B cell (primary cell): ENCODE data around the gene NPR3. TPM values are rescaled to one million over a fixed set of nuclear protein-coding genes. Genes with fewer than 3 reads are reported as not detected.

Source experiments
- ATAC-seq: fragments of 200-7000 bp; cut with Tn5 transposase; one replicate; pipeline ENCODE4 v1.10.0; 2021; ENCODE audit warnings: low read depth, mild to moderate bottlenecking, moderate number of reproducible peaks, moderate library complexity
- CTCF ChIA-PET: fragments of 350-600 bp; sonication (Branson Sonifier 250); formaldehyde crosslinking; loops from one replicate; lab custom pipeline; 2021; ENCODE audit warnings: antibody characterized with exemption, inconsistent platforms; lab: Charles Lee
- POLR2A ChIA-PET: fragments of 350-600 bp; sonication (Branson Sonifier 250); formaldehyde crosslinking; loops from one replicate; lab custom pipeline; 2021; ENCODE audit warnings: antibody characterized with exemption; lab: Charles Lee
- DNase-seq: peaks from one replicate; pipeline ENCODE4 v3.0.0; 2013
- H2AFZ ChIP-seq: 2 replicates; pipeline ENCODE4 v1.6.1; 2012; ENCODE audit warnings: mild to moderate bottlenecking, low read depth, low read length; ENCODE audit not compliant: insufficient read depth, poor library complexity, severe bottlenecking
- H3K27ac ChIP-seq, 2 donors: 1 replicate in 1 of 2; 2 replicates in 1 of 2; pipeline ENCODE4 v1.5.1; 2012 to 2013; ENCODE audit warnings: low read length in 2 of 2, mild to moderate bottlenecking in 2 of 2, moderate library complexity in 1 of 2
- H3K27me3 ChIP-seq, 4 experiments: fragments of 200-600 bp in 1 of 4; sonication (generic) in 1 of 4; replicated peaks in 1 of 4; 1 replicate in 2 of 4; 2 replicates in 2 of 4; pipeline versions ENCODE4 v1.6.1 to v1.7.0; 2013 to 2016; ENCODE audit warnings: low read length in 3 of 4, mild to moderate bottlenecking in 2 of 4, mixed read lengths in 1 of 4, moderate library complexity in 1 of 4; ENCODE audit not compliant: insufficient read depth in 4 of 4, control insufficient read depth in 3 of 4; ENCODE audit errors: control extremely low read depth in 1 of 4
- H3K36me3 ChIP-seq, 2 experiments: replicated peaks in 1 of 2; 1 replicate in 1 of 2; 2 replicates in 1 of 2; pipeline versions ENCODE4 v1.6.1 to v1.7.1; 2013; ENCODE audit warnings: low read length in 1 of 2; ENCODE audit not compliant: insufficient read depth in 2 of 2, control insufficient read depth in 1 of 2; ENCODE audit errors: control extremely low read depth in 1 of 2, extremely low read depth in 1 of 2
- H3K4me1 ChIP-seq, 2 donors: fragments of 200-600 bp in 1 of 2; sonication (generic) in 1 of 2; 1 replicate in 1 of 2; 2 replicates in 1 of 2; pipeline versions ENCODE4 v1.5.1 to v1.6.1; 2013 to 2017; ENCODE audit warnings: low read length in 2 of 2; ENCODE audit not compliant: control insufficient read depth in 2 of 2, insufficient read depth in 2 of 2
- H3K4me2 ChIP-seq: replicated peaks from 2 replicates; pipeline ENCODE3; 2012; ENCODE audit warnings: mild to moderate bottlenecking, low read depth, low read length; ENCODE audit not compliant: poor library complexity, severe bottlenecking
- H3K4me3 ChIP-seq, 5 experiments: fragments of 200-600 bp in 1 of 5; sonication (generic) in 1 of 5; 1 replicate in 3 of 5; 2 replicates in 2 of 5; pipeline versions ENCODE4 v1.5.1 to v1.7.0; 2011 to 2016; ENCODE audit warnings: low read length in 4 of 5, mild to moderate bottlenecking in 4 of 5, low read depth in 2 of 5, control low read depth in 1 of 5, moderate library complexity in 1 of 5; ENCODE audit not compliant: insufficient read depth in 1 of 5; ENCODE audit errors: control extremely low read depth in 1 of 5, extremely low read depth in 1 of 5
- H3K79me2 ChIP-seq: fragments of 200-600 bp; sonication (generic); one replicate; pipeline ENCODE4 v1.6.0; 2016; ENCODE audit warnings: low read length; ENCODE audit not compliant: control insufficient read depth, insufficient read depth
- H3K9ac ChIP-seq: fragments of 200-600 bp; sonication (generic); 2 replicates; pipeline ENCODE4 v1.6.1; 2017; ENCODE audit warnings: mild to moderate bottlenecking, low read length, moderate library complexity
- H3K9me3 ChIP-seq, 3 donors: one replicate each; pipeline versions ENCODE4 v1.6.1 to v1.7.1; 2013; ENCODE audit warnings: low read length in 2 of 3; ENCODE audit not compliant: control insufficient read depth in 2 of 3, insufficient read depth in 1 of 3; ENCODE audit errors: control extremely low read depth in 1 of 3
- H4K20me1 ChIP-seq: 2 replicates; pipeline ENCODE4 v1.6.0; 2012; ENCODE audit warnings: mild to moderate bottlenecking, low read length; ENCODE audit not compliant: insufficient read depth, control insufficient read depth, poor library complexity, severe bottlenecking
- H3K27ac Mint-ChIP-seq: one replicate; pipeline ENCODE4 v1.8.0; 2021; ENCODE audit warnings: mixed read lengths
- H3K27me3 Mint-ChIP-seq: one replicate; pipeline ENCODE4 v1.8.0; 2021; ENCODE audit warnings: mixed read lengths
- H3K4me1 Mint-ChIP-seq: one replicate; pipeline ENCODE4 v1.8.0; 2021; ENCODE audit warnings: mixed read lengths
- H3K4me3 Mint-ChIP-seq: one replicate; pipeline ENCODE4 v1.8.0; 2021; ENCODE audit warnings: mixed read lengths
- H3K9me3 Mint-ChIP-seq: one replicate; pipeline ENCODE4 v1.8.0; 2022; ENCODE audit warnings: mixed read lengths; ENCODE audit not compliant: insufficient read depth
- EZH2 ChIP-seq: IDR thresholded peaks from 2 replicates; pipeline ENCODE4 v1.6.1; 2012; ENCODE audit warnings: borderline replicate concordance, low read depth, mild to moderate bottlenecking, moderate library complexity, low read length; ENCODE audit not compliant: insufficient read depth, poor library complexity, severe bottlenecking
- WGBS: methylation state at CpG from one replicate; pipeline ENCODE4 v1.1.5; 2013; ENCODE audit warnings: missing lambda C conversion rate; ENCODE audit not compliant: insufficient coverage; 5-methylcytosine and 5-hydroxymethylcytosine counted together
- intact Hi-C: fragments of 100-400 bp; cut with micrococcal nuclease; formaldehyde crosslinking; loops from one replicate; pipeline ENCODE4 v1.10.0; 2022
- polyA plus RNA-seq: library from polyadenylated mRNA; depleted of rRNA; stranded (reverse); fragments of >200 nt; gene quantifications from 2 replicates; pipeline ENCODE4 v1.2.3, GENCODE V29; 2012
- total RNA-seq, 2 donors: library from RNA; stranded (reverse); fragments of 120-200 nt in 1 of 2; gene quantifications; 1 replicate in 1 of 2; 2 replicates in 1 of 2; pipeline versions ENCODE4 v1.2.3 to v1.2.4, GENCODE V29; 2013 to 2022
- TF ChIP-seq, protein P1 (sequence below): fragments of 200-600 bp; IDR thresholded peaks from one replicate; pipeline ENCODE4 v1.8.0; 2022; ENCODE audit warnings: antibody characterized with exemption, mild to moderate bottlenecking

The NPR3 gene
- total and polyA plus RNA-seq, 2 donors (not counting 1 experiment from before 2014, with no cell fraction given), result not detected

DNA sequence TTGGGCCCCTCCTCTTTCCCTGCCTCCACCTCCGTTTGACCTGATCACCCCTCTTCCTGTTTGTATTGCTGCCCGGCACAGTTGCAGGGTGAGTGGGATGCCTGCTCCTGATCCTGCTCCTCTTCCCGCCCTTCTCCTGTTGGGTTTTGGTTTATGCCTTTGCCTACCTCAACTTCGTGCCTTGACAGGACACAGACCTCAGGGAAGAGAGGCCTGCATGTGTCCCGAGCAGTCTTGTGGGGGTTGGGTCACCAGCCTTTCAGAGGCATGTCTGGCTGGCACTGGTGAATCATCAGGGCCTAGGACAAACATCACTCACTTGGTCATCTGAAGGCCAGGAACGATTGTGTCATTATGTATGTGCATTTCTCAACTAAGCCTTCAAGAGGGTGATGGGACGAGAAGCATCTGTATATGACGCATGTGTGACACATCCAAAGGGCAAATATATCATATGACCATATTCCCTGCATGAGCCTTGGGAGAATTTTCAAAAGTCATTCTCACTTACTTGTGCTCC, 56.9 kb downstream of the NPR3 start:
- WGBS, result 88% methylated on average over 6 of the region's 8 CpGs

DNA sequence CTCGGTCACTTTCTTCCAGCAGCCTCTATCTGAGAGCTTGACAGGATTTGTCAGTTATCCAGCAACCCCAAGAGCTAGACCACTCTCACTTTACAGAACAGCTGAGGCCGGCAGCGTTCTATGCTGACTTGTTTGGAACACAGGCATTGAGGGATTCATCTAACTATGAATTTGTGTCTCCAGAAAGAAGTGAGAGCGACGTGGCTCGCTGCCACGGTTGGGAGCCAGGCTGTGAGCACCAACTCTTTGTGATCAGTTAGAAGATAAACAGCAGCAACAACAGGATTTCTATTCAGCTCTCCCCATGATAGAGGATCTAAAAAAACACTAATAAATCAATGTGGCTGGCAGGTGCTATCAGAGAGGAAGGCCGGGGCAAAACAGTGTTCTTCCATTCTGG, 58.6 kb downstream of the NPR3 start:
- TF ChIP-seq, protein P1, sequence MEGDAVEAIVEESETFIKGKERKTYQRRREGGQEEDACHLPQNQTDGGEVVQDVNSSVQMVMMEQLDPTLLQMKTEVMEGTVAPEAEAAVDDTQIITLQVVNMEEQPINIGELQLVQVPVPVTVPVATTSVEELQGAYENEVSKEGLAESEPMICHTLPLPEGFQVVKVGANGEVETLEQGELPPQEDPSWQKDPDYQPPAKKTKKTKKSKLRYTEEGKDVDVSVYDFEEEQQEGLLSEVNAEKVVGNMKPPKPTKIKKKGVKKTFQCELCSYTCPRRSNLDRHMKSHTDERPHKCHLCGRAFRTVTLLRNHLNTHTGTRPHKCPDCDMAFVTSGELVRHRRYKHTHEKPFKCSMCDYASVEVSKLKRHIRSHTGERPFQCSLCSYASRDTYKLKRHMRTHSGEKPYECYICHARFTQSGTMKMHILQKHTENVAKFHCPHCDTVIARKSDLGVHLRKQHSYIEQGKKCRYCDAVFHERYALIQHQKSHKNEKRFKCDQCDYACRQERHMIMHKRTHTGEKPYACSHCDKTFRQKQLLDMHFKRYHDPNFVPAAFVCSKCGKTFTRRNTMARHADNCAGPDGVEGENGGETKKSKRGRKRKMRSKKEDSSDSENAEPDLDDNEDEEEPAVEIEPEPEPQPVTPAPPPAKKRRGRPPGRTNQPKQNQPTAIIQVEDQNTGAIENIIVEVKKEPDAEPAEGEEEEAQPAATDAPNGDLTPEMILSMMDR, result no peak
- TF ChIP-seq EZH2, result no peak

More for the DNA sequence above, 56.9 kb downstream of the NPR3 start:
- peaks cover 0 to 2% (median 0%) of the 10 kb centered on the region in 4 experiments for H3K27me3 ChIP-seq
- ATAC-seq (no peak), DNase-seq (no peak)
- peaks cover 0 to 7% (median 0%) of the 10 kb centered on the region in 3 donors for H3K9me3 ChIP-seq
- no peak overlapping the region for H3K4me2 ChIP-seq
- H3K27ac Mint-ChIP-seq, result no peak overlapping the region
- no peak overlapping the region for H3K4me3 ChIP-seq
- H3K4me1 Mint-ChIP-seq, result no peaks in the 10 kb centered on the region
- no peak for TF ChIP-seq EZH2
- TF ChIP-seq, protein P1, result no peak
- ChIA-PET CTCF (no interaction called here), POLR2A (no interaction called here)
- no peak overlapping the region for H3K9ac ChIP-seq
- no peaks in the 10 kb centered on the region for H3K9me3 Mint-ChIP-seq
- no peaks in the 10 kb centered on the region for H4K20me1 ChIP-seq
- H3K36me3 ChIP-seq, result no peaks in the 10 kb centered on the region
- H3K27me3 Mint-ChIP-seq, result peaks cover 11% of the 10 kb centered on the region
- no peaks in the 10 kb centered on the region for H3K4me1 ChIP-seq
- no peaks in the 10 kb centered on the region for H3K79me2 ChIP-seq
- no peak overlapping the region for H3K4me3 Mint-ChIP-seq
- intact Hi-C loops, result no loop called here
- H3K27ac ChIP-seq, result no peak overlapping the region
- no peak overlapping the region for H2AFZ ChIP-seq

More for the DNA sequence above, 58.6 kb downstream of the NPR3 start:
- POLR2A ChIA-PET, result no interaction called here
- intact Hi-C loops, result no loop called here
- no peaks in the 10 kb centered on the region for H4K20me1 ChIP-seq
- H3K79me2 ChIP-seq, result no peaks in the 10 kb centered on the region
- H2AFZ ChIP-seq, result no peak overlapping the region
- DNase-seq (no peak), ATAC-seq (no peak)
- WGBS, result 88% methylated on average over 6 of the region's 8 CpGs
- no peaks in the 10 kb centered on the region for H3K36me3 ChIP-seq
- H3K4me3 Mint-ChIP-seq, result no peak overlapping the region
- no peak overlapping the region for H3K4me3 ChIP-seq
- CTCF ChIA-PET, result no interaction called here
- H3K4me1 ChIP-seq, result no peaks in the 10 kb centered on the region
- H3K27me3 Mint-ChIP-seq, result peaks cover 10% of the 10 kb centered on the region
- H3K27ac Mint-ChIP-seq, result no peak overlapping the region
- peaks cover 0 to 3% (median 0%) of the 10 kb centered on the region in 3 donors for H3K9me3 ChIP-seq
- peaks cover 0 to 2% (median 0%) of the 10 kb centered on the region in 4 experiments for H3K27me3 ChIP-seq
- no peak overlapping the region for H3K4me2 ChIP-seq
- H3K9ac ChIP-seq, result no peak overlapping the region
- H3K4me1 Mint-ChIP-seq, result no peaks in the 10 kb centered on the region
- H3K9me3 Mint-ChIP-seq, result no peaks in the 10 kb centered on the region
- no peak overlapping the region for H3K27ac ChIP-seq
